EH (cell line): ENCODE data around the gene CTNNBL1.

ENCODE experiments used
- DNase-seq: peaks from one replicate; pipeline ENCODE4 v3.0.0-alpha.2; 2015; ENCODE audit warnings: low read depth

Gene CTNNBL1

GRCh38 chr20:37901654-37902503, 208.0 kb downstream of the CTNNBL1 start:
- peak; percentile 53 for DNase-seq

- DNase-seq, result peak; percentile 54
These were observed 208.9 kb downstream of the CTNNBL1 start, which contains the start of gene VSTM2L for GRCh38 chr20:37902504-37903313. TSS of gene VSTM2L (plus strand) at chr20:37903127. CDS start at chr20:37903351, 224 bp downstream.

- no peak for DNase-seq
These were observed 209.6 kb downstream of the CTNNBL1 start for GRCh38 chr20:37903317-37904007.

GRCh38 chr20:37904008-37904642, 210.3 kb downstream of the CTNNBL1 start:
- DNase-seq, result no peak

GRCh38 chr20:37904845-37905373, 211.1 kb downstream of the CTNNBL1 start:
- DNase-seq, result no peak

GRCh38 chr20:37905671-37906613, 212.1 kb downstream of the CTNNBL1 start:
- DNase-seq, result no peak

GRCh38 chr20:37907330-37907676, 213.5 kb downstream of the CTNNBL1 start:
- DNase-seq, result no peak

- DNase-seq, result peak; percentile 91
These were observed 214.0 kb downstream of the CTNNBL1 start for GRCh38 chr20:37907677-37908401.

GRCh38 chr20:37911261-37911660, 217.4 kb downstream of the CTNNBL1 start:
- no peak for DNase-seq

- DNase-seq, result peak; percentile 69
These were observed 218.0 kb downstream of the CTNNBL1 start for GRCh38 chr20:37911838-37912281.

- no peak for DNase-seq
These were observed 219.0 kb downstream of the CTNNBL1 start for GRCh38 chr20:37912874-37913273.

GRCh38 chr20:37913567-37914366, 219.9 kb downstream of the CTNNBL1 start:
- no peak for DNase-seq

GRCh38 chr20:37914367-37914671, 220.5 kb downstream of the CTNNBL1 start:
- no peak for DNase-seq

- no peak for DNase-seq
These were observed 221.0 kb downstream of the CTNNBL1 start for GRCh38 chr20:37914672-37915433.

- no peak for DNase-seq
These were observed 221.6 kb downstream of the CTNNBL1 start for GRCh38 chr20:37915434-37915787.

GRCh38 chr20:37915800-37916570, 222.2 kb downstream of the CTNNBL1 start:
- DNase-seq, result no peak

- DNase-seq, result no peak
These were observed 223.6 kb downstream of the CTNNBL1 start for GRCh38 chr20:37917461-37917860.

GRCh38 chr20:37918035-37918434, 224.2 kb downstream of the CTNNBL1 start:
- no peak for DNase-seq
